ENCODE measurements around the gene IL34. TPM values are rescaled to one million over a fixed set of nuclear protein-coding genes. Genes with fewer than 3 reads are reported as not detected.

IL34 gene
- total and polyA plus RNA-seq, 2 experiments from 2014 or later, result 4.3 to 6.6 TPM

DNA sequence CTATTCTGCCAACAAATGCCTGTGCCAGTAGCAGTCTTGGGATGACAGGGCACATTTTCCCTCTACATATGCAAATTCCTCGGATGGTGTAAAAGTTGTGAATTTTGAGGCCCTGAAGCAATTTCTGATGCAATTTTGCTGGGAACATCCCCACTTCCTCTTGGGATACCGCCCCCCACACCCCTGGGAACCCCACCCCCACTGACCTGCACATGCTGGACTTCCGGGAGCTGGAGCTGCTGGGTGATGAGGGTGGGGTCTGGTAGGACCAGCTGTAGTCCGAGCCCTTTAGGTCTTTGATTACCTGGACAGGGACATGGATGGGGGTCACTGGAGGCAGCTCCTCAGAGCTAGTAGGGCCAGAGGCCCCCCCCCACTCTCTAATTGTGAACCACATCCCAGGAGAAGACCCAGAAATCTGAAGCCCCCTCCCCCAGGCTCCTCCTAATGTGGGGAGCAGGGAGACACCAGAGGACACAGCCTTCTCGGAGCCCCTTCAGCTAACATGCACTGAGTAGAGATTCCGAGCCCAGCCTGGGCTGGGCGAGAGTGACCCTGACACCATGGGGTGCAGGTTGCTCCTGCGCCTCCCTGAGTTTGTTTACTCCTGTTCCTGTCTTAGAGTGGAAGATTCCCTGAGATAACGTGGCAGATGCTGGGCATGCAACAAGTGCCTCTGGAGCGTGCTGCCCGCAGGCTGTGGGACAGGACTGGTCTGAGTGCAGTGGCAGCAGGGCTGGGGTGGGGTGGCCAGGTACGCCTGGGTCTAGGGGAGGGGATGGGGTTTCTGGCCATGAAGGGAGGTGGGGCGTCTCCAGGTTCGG lies 30.5 kb downstream of the IL34 start:
- TF ChIP-seq ZNF331 (CRISPR knock-in tag; IDR thresholded peaks at IDR 0.05; ENCODE audit: low read depth) (no peak), EZH2phosphoT487 (IDR thresholded peaks at IDR 0.05; ENCODE audit: unreplicated experiment) (no peak)
- TF ChIP-seq, protein P1, sequence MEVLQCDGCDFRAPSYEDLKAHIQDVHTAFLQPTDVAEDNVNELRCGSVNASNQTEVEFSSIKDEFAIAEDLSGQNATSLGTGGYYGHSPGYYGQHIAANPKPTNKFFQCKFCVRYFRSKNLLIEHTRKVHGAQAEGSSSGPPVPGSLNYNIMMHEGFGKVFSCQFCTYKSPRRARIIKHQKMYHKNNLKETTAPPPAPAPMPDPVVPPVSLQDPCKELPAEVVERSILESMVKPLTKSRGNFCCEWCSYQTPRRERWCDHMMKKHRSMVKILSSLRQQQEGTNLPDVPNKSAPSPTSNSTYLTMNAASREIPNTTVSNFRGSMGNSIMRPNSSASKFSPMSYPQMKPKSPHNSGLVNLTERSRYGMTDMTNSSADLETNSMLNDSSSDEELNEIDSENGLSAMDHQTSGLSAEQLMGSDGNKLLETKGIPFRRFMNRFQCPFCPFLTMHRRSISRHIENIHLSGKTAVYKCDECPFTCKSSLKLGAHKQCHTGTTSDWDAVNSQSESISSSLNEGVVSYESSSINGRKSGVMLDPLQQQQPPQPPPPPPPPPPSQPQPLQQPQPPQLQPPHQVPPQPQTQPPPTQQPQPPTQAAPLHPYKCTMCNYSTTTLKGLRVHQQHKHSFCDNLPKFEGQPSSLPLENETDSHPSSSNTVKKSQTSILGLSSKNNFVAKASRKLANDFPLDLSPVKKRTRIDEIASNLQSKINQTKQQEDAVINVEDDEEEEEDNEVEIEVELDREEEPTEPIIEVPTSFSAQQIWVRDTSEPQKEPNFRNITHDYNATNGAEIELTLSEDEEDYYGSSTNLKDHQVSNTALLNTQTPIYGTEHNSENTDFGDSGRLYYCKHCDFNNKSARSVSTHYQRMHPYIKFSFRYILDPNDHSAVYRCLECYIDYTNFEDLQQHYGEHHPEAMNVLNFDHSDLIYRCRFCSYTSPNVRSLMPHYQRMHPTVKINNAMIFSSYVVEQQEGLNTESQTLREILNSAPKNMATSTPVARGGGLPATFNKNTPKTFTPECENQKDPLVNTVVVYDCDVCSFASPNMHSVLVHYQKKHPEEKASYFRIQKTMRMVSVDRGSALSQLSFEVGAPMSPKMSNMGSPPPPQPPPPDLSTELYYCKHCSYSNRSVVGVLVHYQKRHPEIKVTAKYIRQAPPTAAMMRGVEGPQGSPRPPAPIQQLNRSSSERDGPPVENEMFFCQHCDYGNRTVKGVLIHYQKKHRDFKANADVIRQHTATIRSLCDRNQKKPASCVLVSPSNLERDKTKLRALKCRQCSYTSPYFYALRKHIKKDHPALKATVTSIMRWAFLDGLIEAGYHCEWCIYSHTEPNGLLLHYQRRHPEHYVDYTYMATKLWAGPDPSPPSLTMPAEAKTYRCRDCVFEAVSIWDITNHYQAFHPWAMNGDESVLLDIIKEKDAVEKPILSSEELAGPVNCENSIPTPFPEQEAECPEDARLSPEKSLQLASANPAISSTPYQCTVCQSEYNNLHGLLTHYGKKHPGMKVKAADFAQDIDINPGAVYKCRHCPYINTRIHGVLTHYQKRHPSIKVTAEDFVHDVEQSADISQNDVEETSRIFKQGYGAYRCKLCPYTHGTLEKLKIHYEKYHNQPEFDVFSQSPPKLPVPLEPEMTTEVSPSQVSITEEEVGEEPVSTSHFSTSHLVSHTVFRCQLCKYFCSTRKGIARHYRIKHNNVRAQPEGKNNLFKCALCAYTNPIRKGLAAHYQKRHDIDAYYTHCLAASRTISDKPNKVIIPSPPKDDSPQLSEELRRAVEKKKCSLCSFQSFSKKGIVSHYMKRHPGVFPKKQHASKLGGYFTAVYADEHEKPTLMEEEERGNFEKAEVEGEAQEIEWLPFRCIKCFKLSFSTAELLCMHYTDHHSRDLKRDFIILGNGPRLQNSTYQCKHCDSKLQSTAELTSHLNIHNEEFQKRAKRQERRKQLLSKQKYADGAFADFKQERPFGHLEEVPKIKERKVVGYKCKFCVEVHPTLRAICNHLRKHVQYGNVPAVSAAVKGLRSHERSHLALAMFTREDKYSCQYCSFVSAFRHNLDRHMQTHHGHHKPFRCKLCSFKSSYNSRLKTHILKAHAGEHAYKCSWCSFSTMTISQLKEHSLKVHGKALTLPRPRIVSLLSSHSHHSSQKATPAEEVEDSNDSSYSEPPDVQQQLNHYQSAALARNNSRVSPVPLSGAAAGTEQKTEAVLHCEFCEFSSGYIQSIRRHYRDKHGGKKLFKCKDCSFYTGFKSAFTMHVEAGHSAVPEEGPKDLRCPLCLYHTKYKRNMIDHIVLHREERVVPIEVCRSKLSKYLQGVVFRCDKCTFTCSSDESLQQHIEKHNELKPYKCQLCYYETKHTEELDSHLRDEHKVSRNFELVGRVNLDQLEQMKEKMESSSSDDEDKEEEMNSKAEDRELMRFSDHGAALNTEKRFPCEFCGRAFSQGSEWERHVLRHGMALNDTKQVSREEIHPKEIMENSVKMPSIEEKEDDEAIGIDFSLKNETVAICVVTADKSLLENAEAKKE (CRISPR knock-in tag; IDR thresholded peaks at IDR 0.05), result no peak
- TF ChIP-seq, protein P2, sequence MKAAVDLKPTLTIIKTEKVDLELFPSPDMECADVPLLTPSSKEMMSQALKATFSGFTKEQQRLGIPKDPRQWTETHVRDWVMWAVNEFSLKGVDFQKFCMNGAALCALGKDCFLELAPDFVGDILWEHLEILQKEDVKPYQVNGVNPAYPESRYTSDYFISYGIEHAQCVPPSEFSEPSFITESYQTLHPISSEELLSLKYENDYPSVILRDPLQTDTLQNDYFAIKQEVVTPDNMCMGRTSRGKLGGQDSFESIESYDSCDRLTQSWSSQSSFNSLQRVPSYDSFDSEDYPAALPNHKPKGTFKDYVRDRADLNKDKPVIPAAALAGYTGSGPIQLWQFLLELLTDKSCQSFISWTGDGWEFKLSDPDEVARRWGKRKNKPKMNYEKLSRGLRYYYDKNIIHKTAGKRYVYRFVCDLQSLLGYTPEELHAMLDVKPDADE (IDR thresholded peaks at IDR 0.05), result no peak
- Histone ChIP-seq H3K79me2 (replicated peaks; ENCODE audit: insufficient read depth) (no peaks in the 10 kb centered on the region), H4K20me1 (replicated peaks; ENCODE audit: insufficient read depth) (0 out of 2 replicates have a peak, but pooled peaks cover 3% of the 10 kb centered on the region), H3K4me2 (no peak overlapping the region), H3K4me1 (ENCODE audit: insufficient read depth) (peaks cover 7% of the 10 kb centered on the region), H3K36me3 (ENCODE audit: insufficient read depth) (no peaks in the 10 kb centered on the region), H3F3A (replicated peaks; ENCODE audit: low read depth) (peaks cover 5% of the 10 kb centered on the region; the same call in 1 of the 2 replicates), H3K27ac (ENCODE audit: low read depth) (no peak overlapping the region), H2AFZ (no peak overlapping the region), H3K4me3 (no peak overlapping the region), H3K9me2 (ENCODE audit: insufficient read depth) (no peaks in the 10 kb centered on the region), H3K27me3 (ENCODE audit: insufficient read depth) (no peaks in the 10 kb centered on the region)
- Mint-ChIP-seq H3K36me3 (ENCODE audit: low read depth) (peaks cover 13% of the 10 kb centered on the region; the same call in 2 of the 3 replicates), H3K9me3 (no peaks in the 10 kb centered on the region), H3K27me3 (ENCODE audit: insufficient read depth, low read depth, poor library complexity) (peaks cover 8% of the 10 kb centered on the region), H3K27ac (peak overlapping the region; percentile 89), H3K4me1 (peaks cover 13% of the 10 kb centered on the region), H3K4me3 (no peak overlapping the region)
- DNase-seq (ENCODE audit: low spot score), result no peak
- ATAC-seq, result no peak

All from GM23338 (cell line).